Prostate gland (tissue), 2 donors: Measurements from ENCODE around the gene CP. TPM values are rescaled to one million over a fixed set of nuclear protein-coding genes. Genes with fewer than 3 reads are reported as not detected.
"Not testable (repeated sequence)": the region's sequence is repeated elsewhere in the genome, so short reads cannot be mapped to it uniquely, and the experiment has no call there.

Experiments
- DNase-seq: peaks from one replicate; pipeline ENCODE4 v3.0.0-alpha.2; 2019; ENCODE audit warnings: low spot score
- H3K27ac ChIP-seq, 2 donors: fragments of 200-600 bp; sonication (generic); 2 replicates each; pipeline ENCODE4 v1.5.1; 2017 to 2019
- H3K27me3 ChIP-seq: fragments of 200-600 bp; sonication (generic); replicated peaks from 2 replicates; pipeline ENCODE4 v1.5.1; 2019; ENCODE audit not compliant: insufficient read depth
- H3K36me3 ChIP-seq, 2 donors: fragments of 200-600 bp; sonication (generic); 1 replicate in 1 of 2; 2 replicates in 1 of 2; pipeline versions ENCODE4 v1.5.1 to v1.8.1; 2017 to 2019
- H3K4me1 ChIP-seq: fragments of 200-600 bp; sonication (generic); replicated peaks from 2 replicates; pipeline ENCODE4 v1.5.1; 2019
- H3K4me3 ChIP-seq, 2 donors: fragments of 200-600 bp; sonication (generic); 2 replicates each; pipeline ENCODE4 v1.5.1; 2017 to 2019
- H3K9me3 ChIP-seq: fragments of 200-600 bp; sonication (generic); 2 replicates; pipeline ENCODE4 v1.5.1; 2017
- CTCF ChIP-seq, 4 experiments: fragments of 200-600 bp in 2 of 4; fragments of 450-650 bp in 2 of 4; sonication (generic) in 2 of 4; IDR thresholded peaks; 1 replicate in 3 of 4; 2 replicates in 1 of 4; pipeline ENCODE4 v1.5.1; 2016 to 2019; ENCODE audit warnings: antibody characterized with exemption in 4 of 4, mild to moderate bottlenecking in 2 of 4, moderate library complexity in 2 of 4
- POLR2A ChIP-seq: fragments of 450-650 bp; IDR thresholded peaks from one replicate; pipeline ENCODE4 v1.6.1; 2016; ENCODE audit warnings: antibody characterized with exemption, mild to moderate bottlenecking
- POLR2AphosphoS5 ChIP-seq: sonication (generic); formaldehyde crosslinking; IDR thresholded peaks from one replicate; pipeline ENCODE4 v1.6.1; 2017; ENCODE audit warnings: antibody characterized with exemption
- WGBS: methylation state at CpG from one replicate; pipeline ENCODE4 v1.1.5; 2018; 5-methylcytosine and 5-hydroxymethylcytosine counted together
- intact Hi-C: fragments of 100-400 bp; cut with DNase I; formaldehyde crosslinking; loops from one replicate; pipeline ENCODE4 v1.14.2; 2022
- total RNA-seq, 2 donors: library from RNA; depleted of rRNA; stranded (reverse); fragments of >200 nt; gene quantifications; one replicate each; pipeline ENCODE4 v1.1.0, GENCODE V29; 2016

Gene CP
- total RNA-seq, 2 donors from 2014 or later: 15.2 to 32.6 TPM

GRCh38 chr3:149198611-149199010, 23.0 kb downstream of the CP start:
- no peaks in the 10 kb centered on the region for H3K4me1 ChIP-seq
- DNase-seq: no peak
- intact Hi-C loops: no loop called here
- H3K9me3 ChIP-seq: no peaks in the 10 kb centered on the region
- H3K27me3 ChIP-seq: no peaks in the 10 kb centered on the region
- no peak for TF ChIP-seq POLR2AphosphoS5
- no peak overlapping the region for H3K4me3 ChIP-seq
- 66% methylated on average over 7 of the region's 7 CpGs for WGBS
- H3K36me3 ChIP-seq: no peaks in the 10 kb centered on the region
- no peak overlapping the region for H3K27ac ChIP-seq

GRCh38 chr3:149197669-149198068, 24.0 kb downstream of the CP start:
- no peak overlapping the region for H3K27ac ChIP-seq
- H3K27me3 ChIP-seq: no peaks in the 10 kb centered on the region
- intact Hi-C loops: no loop called here
- no peaks in the 10 kb centered on the region for H3K4me1 ChIP-seq
- no peak overlapping the region for H3K4me3 ChIP-seq
- H3K9me3 ChIP-seq: no peaks in the 10 kb centered on the region
- no peak for TF ChIP-seq CTCF (IDR thresholded peaks at IDR 0.05)
- no peak for TF ChIP-seq POLR2A
- no peak for TF ChIP-seq POLR2AphosphoS5
- DNase-seq: no peak
- 35% methylated on average over 5 of the region's 5 CpGs for WGBS
- H3K36me3 ChIP-seq: no peaks in the 10 kb centered on the region

- H3K27ac ChIP-seq, H3K9me3 ChIP-seq, DNase-seq, intact Hi-C loops, H3K4me3 ChIP-seq, H3K4me1 ChIP-seq, H3K36me3 ChIP-seq, H3K27me3 ChIP-seq: not testable (repeated sequence)
- WGBS: 84% methylated on average over 12 of the region's 12 CpGs
These were observed 24.6 kb downstream of the CP start for GRCh38 chr3:149196805-149197592.

GRCh38 chr3:149195221-149195620, 26.4 kb downstream of the CP start:
- no peak overlapping the region for H3K4me3 ChIP-seq
- 52% methylated on average over 1 of the region's 1 CpG for WGBS
- H3K4me1 ChIP-seq: no peaks in the 10 kb centered on the region
- intact Hi-C loops: no loop called here
- TF ChIP-seq CTCF (IDR thresholded peaks at IDR 0.05): no peak
- no peak for TF ChIP-seq POLR2AphosphoS5
- TF ChIP-seq POLR2A: no peak
- no peaks in the 10 kb centered on the region for H3K27me3 ChIP-seq
- no peak for DNase-seq
- no peaks in the 10 kb centered on the region for H3K36me3 ChIP-seq
- no peaks in the 10 kb centered on the region for H3K9me3 ChIP-seq
- H3K27ac ChIP-seq: no peak overlapping the region

- Histone ChIP-seq H3K4me1 (no peaks in the 10 kb centered on the region), H3K27me3 (no peaks in the 10 kb centered on the region), H3K27ac (no peak overlapping the region), H3K4me3 (no peak overlapping the region), H3K36me3 (no peaks in the 10 kb centered on the region), H3K9me3 (no peaks in the 10 kb centered on the region)
- intact Hi-C loops: no loop called here
- DNase-seq: no peak
- TF ChIP-seq POLR2A: no peak
- TF ChIP-seq CTCF (IDR thresholded peaks at IDR 0.05): no peak
- no peak for TF ChIP-seq POLR2AphosphoS5
- 66% methylated on average over 2 of the region's 2 CpGs for WGBS
These were observed 33.1 kb downstream of the CP start for GRCh38 chr3:149188494-149188893.

GRCh38 chr3:149186721-149187120, 34.9 kb downstream of the CP start:
- no peak for TF ChIP-seq POLR2AphosphoS5
- TF ChIP-seq POLR2A: no peak
- no peak for DNase-seq
- H3K4me1 ChIP-seq: no peaks in the 10 kb centered on the region
- H3K27me3 ChIP-seq: no peaks in the 10 kb centered on the region
- no peaks in the 10 kb centered on the region for H3K9me3 ChIP-seq
- H3K36me3 ChIP-seq: no peaks in the 10 kb centered on the region
- no peak overlapping the region for H3K4me3 ChIP-seq
- intact Hi-C loops: no loop called here
- H3K27ac ChIP-seq: no peak overlapping the region
- 93% methylated on average over 3 of the region's 3 CpGs for WGBS
